ENCODE results near the gene PCAT7.

DNA sequence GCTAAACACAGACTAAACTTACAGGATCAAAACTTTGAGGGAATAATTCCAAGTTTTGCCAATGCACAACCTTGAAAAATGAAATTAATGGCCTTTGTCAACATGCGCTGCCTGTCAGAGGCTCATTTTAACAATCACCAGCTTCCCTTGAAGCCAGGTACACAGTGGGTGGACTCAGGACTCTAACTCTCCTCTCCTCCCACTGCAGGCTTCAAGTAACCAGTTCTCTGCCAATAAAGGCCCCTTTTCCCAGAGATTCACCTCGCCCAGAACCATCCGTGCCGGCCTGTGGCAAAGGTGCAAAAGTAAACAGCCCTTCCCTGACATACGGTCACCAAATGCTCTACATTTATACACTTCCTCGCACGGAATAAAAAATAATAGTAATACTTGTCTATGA is 57.2 kb downstream of the PCAT7 start:
- no peak for TF ChIP-seq POLR2A (IDR thresholded peaks at IDR 0.05; ENCODE audit: low read depth, low read length)
- TF ChIP-seq, protein P1, sequence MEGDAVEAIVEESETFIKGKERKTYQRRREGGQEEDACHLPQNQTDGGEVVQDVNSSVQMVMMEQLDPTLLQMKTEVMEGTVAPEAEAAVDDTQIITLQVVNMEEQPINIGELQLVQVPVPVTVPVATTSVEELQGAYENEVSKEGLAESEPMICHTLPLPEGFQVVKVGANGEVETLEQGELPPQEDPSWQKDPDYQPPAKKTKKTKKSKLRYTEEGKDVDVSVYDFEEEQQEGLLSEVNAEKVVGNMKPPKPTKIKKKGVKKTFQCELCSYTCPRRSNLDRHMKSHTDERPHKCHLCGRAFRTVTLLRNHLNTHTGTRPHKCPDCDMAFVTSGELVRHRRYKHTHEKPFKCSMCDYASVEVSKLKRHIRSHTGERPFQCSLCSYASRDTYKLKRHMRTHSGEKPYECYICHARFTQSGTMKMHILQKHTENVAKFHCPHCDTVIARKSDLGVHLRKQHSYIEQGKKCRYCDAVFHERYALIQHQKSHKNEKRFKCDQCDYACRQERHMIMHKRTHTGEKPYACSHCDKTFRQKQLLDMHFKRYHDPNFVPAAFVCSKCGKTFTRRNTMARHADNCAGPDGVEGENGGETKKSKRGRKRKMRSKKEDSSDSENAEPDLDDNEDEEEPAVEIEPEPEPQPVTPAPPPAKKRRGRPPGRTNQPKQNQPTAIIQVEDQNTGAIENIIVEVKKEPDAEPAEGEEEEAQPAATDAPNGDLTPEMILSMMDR (conservative IDR thresholded peaks at IDR 0.05; ENCODE audit: low read depth, low read length) = no peak
- TF ChIP-seq RAD21 (IDR thresholded peaks at IDR 0.05; ENCODE audit: low read length) = no peak
- TF ChIP-seq, protein P2, sequence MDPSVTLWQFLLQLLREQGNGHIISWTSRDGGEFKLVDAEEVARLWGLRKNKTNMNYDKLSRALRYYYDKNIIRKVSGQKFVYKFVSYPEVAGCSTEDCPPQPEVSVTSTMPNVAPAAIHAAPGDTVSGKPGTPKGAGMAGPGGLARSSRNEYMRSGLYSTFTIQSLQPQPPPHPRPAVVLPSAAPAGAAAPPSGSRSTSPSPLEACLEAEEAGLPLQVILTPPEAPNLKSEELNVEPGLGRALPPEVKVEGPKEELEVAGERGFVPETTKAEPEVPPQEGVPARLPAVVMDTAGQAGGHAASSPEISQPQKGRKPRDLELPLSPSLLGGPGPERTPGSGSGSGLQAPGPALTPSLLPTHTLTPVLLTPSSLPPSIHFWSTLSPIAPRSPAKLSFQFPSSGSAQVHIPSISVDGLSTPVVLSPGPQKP (IDR thresholded peaks at IDR 0.05; ENCODE audit: borderline replicate concordance, low read depth, low read length) = no peak
- no peak for TF ChIP-seq RFX5 (IDR thresholded peaks at IDR 0.05; ENCODE audit: low read depth, low read length)

Data from IMR-90 (cell line).